D721Med (cell line): ENCODE measurements around the gene NDRG2.

Source experiments
- DNase-seq: peaks from one replicate; pipeline ENCODE4 v3.0.0; 2011; ENCODE audit warnings: low spot score; ENCODE audit not compliant: insufficient read length
- FAIRE-seq: peaks from 2 replicates; lab custom pipeline; 2011; peaks lifted over from hg19 to GRCh38; lab: Jason Lieb, UNC
- CTCF ChIP-seq: IDR thresholded peaks from 2 replicates; pipeline ENCODE4 v1.5.1; 2012; ENCODE audit warnings: mild to moderate bottlenecking, control low read depth; ENCODE audit not compliant: insufficient read depth; ENCODE audit errors: missing control alignments

Gene NDRG2

GRCh38 chr14:20999591-20999990 lies 25.3 kb downstream of the NDRG2 start:
- no peak for TF ChIP-seq CTCF
- FAIRE-seq, result no peak

GRCh38 chr14:20998674-20999366 lies 26.0 kb downstream of the NDRG2 start, which contains the start of gene SLC39A2:
Gene SLC39A2, plus strand, starts transcription at chr14:20999293. Its CDS starts 154 bp downstream, at chr14:20999447.
- DNase-seq, result no peak
- no peak for TF ChIP-seq CTCF
- FAIRE-seq, result no peak

More at GRCh38 chr14:20999591-20999990, 25.3 kb downstream of the NDRG2 start:
- DNase-seq, result no peak

- no peak for DNase-seq
- no peak for FAIRE-seq
- TF ChIP-seq CTCF, result no peak
Measured at GRCh38 chr14:20998139-20998538, 26.7 kb downstream of the NDRG2 start.

- no peak for TF ChIP-seq CTCF
- DNase-seq, result no peak
- FAIRE-seq, result no peak
Measured at GRCh38 chr14:20997564-20997963, 27.3 kb downstream of the NDRG2 start.

- no peak for TF ChIP-seq CTCF
- DNase-seq (no peak), FAIRE-seq (no peak)
Measured at GRCh38 chr14:20997115-20997514, 27.7 kb downstream of the NDRG2 start.

GRCh38 chr14:20996521-20996920 lies 28.3 kb downstream of the NDRG2 start:
- no peak for FAIRE-seq
- no peak for DNase-seq
- TF ChIP-seq CTCF, result no peak
